AG08395 (cell line): ENCODE results near the gene DEPDC4.
"Not testable (repeated sequence)": the region's sequence is repeated elsewhere in the genome, so short reads cannot be mapped to it uniquely, and the experiment has no call there.

ENCODE experiments used
- DNase-seq: peaks from one replicate; pipeline ENCODE4 v3.0.0; 2012; ENCODE audit warnings: mixed read lengths, low spot score

Gene DEPDC4

GRCh38 chr12:100263131-100263530 is 3.7 kb downstream of the DEPDC4 start:
- DNase-seq = no peak

GRCh38 chr12:100258127-100258526 is 8.8 kb downstream of the DEPDC4 start:
- DNase-seq = no peak

- DNase-seq = no peak
Observed at GRCh38 chr12:100254876-100255275, 12.0 kb downstream of the DEPDC4 start.

GRCh38 chr12:100253437-100253836 is 13.4 kb downstream of the DEPDC4 start:
- DNase-seq = no peak

GRCh38 chr12:100251917-100252316 is 15.0 kb downstream of the DEPDC4 start:
- DNase-seq = no peak

- no peak for DNase-seq
Observed at GRCh38 chr12:100249941-100250340, 16.9 kb downstream of the DEPDC4 start.

- peak; percentile 34 for DNase-seq
Observed at GRCh38 chr12:100248886-100249285, 18.0 kb downstream of the DEPDC4 start.

- DNase-seq = no peak
Observed at GRCh38 chr12:100247765-100248164, 19.1 kb downstream of the DEPDC4 start.

- DNase-seq = no peak
Observed at GRCh38 chr12:100243137-100243536, 23.7 kb downstream of the DEPDC4 start.

- no peak for DNase-seq
Observed at GRCh38 chr12:100239589-100239988, 27.3 kb downstream of the DEPDC4 start.

GRCh38 chr12:100238801-100239200 is 28.1 kb downstream of the DEPDC4 start:
- DNase-seq = no peak

- peak; percentile 55 for DNase-seq
Observed at GRCh38 chr12:100234591-100235304, 32.1 kb downstream of the DEPDC4 start.

- peak; percentile 10 for DNase-seq
Observed at GRCh38 chr12:100234166-100234565, 32.7 kb downstream of the DEPDC4 start.

GRCh38 chr12:100231873-100232272 is 35.0 kb downstream of the DEPDC4 start:
- DNase-seq = not testable (repeated sequence)

- no peak for DNase-seq
Observed at GRCh38 chr12:100229876-100230275, 37.0 kb downstream of the DEPDC4 start.

GRCh38 chr12:100229036-100229635 is 37.7 kb downstream of the DEPDC4 start:
- DNase-seq = no peak

GRCh38 chr12:100225491-100225890 is 41.4 kb downstream of the DEPDC4 start:
- DNase-seq = no peak

GRCh38 chr12:100222173-100222572 is 44.7 kb downstream of the DEPDC4 start:
- not testable (repeated sequence) for DNase-seq

- DNase-seq = no peak
Observed at GRCh38 chr12:100221523-100221922, 45.4 kb downstream of the DEPDC4 start.

GRCh38 chr12:100219328-100220109 is 47.4 kb downstream of the DEPDC4 start:
- DNase-seq = no peak

GRCh38 chr12:100216337-100216736 is 50.5 kb downstream of the DEPDC4 start:
- no peak for DNase-seq

- no peak for DNase-seq
Observed at GRCh38 chr12:100215209-100215608, 51.7 kb downstream of the DEPDC4 start.

GRCh38 chr12:100214518-100214917 is 52.4 kb downstream of the DEPDC4 start:
- no peak for DNase-seq
